AG04449 (cell line): ENCODE data around the gene ZBTB48.
A peak's percentile ranks its signal among the peaks of the same experiment; 100 is the strongest.

Experiments
- CTCF ChIA-PET: fragments of 350-600 bp; formaldehyde crosslinking; extraction: SDS; loops from one replicate; lab custom pipeline; 2021; ENCODE audit warnings: antibody characterized with exemption; lab: Yijun Ruan, JAX
- POLR2A ChIA-PET: fragments of 400-600, 350-600 bp; formaldehyde crosslinking; extraction: SDS; loops from one replicate; lab custom pipeline; 2020; ENCODE audit warnings: antibody characterized with exemption, inconsistent platforms; lab: Yijun Ruan, JAX
- DNase-seq: peaks from one replicate; pipeline ENCODE4 v3.0.0-alpha.2; 2010; ENCODE audit warnings: low read depth, low spot score
- H3K4me3 ChIP-seq: 2 replicates; pipeline ENCODE4 v1.5.1; 2011; ENCODE audit warnings: low read depth, mild to moderate bottlenecking, control low read depth, low read length
- TF ChIP-seq, protein P1 (sequence below): IDR thresholded peaks from one replicate; pipeline ENCODE4 v1.5.1; 2011; ENCODE audit warnings: mild to moderate bottlenecking, moderate library complexity, low read length, control low read depth, inconsistent platforms; ENCODE audit not compliant: insufficient read depth; ENCODE audit errors: missing control alignments

The ZBTB48 gene

DNA sequence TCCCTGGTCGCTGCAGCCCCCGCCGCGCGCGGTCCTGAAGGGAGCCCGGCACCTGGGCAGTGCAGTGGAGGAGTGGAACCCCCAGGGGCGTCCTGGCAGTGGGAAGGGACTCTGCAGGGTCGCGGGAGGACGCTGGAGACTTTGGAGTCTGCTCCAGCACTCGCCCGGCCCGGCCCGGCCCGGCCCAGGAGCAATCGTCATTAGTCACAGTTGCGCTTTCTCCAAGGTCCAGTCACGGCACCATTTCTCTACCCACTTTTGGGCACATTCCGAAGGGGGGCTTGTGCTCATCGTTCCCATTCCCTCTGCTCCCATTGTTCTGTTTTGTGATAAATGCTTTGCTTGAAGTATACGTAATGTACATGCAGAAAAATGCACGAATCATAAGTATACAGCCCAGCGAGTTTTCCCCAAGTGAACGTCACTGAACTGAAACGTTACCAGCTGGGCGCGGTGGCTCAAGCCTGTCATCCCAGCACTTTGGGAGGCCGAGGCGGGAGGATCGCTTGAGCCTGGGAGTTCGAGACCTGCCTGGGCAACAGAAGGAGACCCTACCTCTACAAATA is 45.9 kb downstream of the ZBTB48 start:
- ChIA-PET CTCF (interaction anchor here (1.2 to 3.5 kb wide), 3 partner anchors 9 to 71 kb away, joined by 3 to 17 read pairs (median 4); partner anchors contain the start of gene TAS1R1), POLR2A (no interaction called here)
- TF ChIP-seq, protein P1, sequence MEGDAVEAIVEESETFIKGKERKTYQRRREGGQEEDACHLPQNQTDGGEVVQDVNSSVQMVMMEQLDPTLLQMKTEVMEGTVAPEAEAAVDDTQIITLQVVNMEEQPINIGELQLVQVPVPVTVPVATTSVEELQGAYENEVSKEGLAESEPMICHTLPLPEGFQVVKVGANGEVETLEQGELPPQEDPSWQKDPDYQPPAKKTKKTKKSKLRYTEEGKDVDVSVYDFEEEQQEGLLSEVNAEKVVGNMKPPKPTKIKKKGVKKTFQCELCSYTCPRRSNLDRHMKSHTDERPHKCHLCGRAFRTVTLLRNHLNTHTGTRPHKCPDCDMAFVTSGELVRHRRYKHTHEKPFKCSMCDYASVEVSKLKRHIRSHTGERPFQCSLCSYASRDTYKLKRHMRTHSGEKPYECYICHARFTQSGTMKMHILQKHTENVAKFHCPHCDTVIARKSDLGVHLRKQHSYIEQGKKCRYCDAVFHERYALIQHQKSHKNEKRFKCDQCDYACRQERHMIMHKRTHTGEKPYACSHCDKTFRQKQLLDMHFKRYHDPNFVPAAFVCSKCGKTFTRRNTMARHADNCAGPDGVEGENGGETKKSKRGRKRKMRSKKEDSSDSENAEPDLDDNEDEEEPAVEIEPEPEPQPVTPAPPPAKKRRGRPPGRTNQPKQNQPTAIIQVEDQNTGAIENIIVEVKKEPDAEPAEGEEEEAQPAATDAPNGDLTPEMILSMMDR, result no peak
- DNase-seq, result no peak
- H3K4me3 ChIP-seq, result peak overlapping the region; percentile 70

DNA sequence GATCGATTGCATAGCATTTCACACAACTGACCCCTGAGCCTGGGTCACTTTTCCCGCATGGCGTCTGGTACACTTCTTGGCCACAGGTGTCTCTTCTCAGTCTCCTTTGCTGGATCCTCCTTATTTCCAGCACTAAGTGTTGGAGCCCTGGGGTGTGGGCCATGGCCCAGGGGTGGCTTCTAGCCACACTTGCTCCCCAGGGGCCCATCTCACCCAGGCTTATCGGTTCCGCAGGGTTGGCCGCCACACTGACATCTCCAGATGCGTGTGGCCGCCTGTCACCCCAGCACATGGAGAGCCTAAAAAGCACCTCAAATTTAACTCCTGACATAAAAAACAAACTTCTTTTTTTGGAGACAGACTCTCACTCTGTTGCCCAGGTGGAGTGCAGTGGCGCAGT is 47.2 kb downstream of the ZBTB48 start:
- ChIA-PET POLR2A (no interaction called here), CTCF (interaction anchor here (1.7 to 3.5 kb wide), 2 partner anchors 19 to 72 kb away, joined by 4 to 17 read pairs; partner anchors contain the start of gene TAS1R1)
- no peak for DNase-seq
- no peak overlapping the region for H3K4me3 ChIP-seq
- TF ChIP-seq, protein P1, result no peak

DNA sequence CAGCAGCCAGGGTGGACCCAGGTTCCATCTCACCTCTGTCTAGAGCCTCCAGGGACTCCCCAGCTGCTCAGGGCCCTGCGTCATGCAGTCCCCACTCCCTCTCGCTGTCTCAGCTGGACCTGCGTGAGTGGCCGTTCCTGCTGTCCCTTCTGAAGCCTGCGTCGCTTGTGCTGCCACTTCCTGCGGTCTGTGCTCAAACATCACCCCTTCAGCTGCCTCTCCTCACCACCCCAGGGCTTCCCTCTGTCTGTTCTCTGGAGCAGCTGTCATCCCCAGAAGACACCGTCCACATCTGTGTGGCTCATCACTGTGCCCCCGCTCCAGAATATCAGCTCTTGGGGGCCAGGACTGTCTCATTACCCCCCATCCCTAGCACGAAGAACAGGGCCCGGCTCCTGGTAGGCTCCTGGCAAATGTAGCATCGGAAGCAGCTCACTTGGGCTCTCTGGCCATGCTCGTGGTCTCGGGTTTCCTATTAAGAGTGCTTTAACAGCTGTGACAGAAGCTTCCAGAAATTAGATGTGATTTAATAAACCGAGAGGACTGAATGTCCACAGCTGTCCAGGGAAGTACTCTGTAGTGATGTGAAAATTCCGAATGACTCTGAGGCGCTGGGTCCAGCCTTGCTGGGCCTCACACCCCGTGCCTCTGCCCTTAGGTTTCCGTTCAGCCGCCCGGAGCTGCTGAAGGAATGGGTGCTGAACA is 48.2 kb downstream of the ZBTB48 start:
- TF ChIP-seq, protein P1, result no peak
- ChIA-PET POLR2A (no interaction called here), CTCF (interaction anchor here (1.1 to 3.5 kb wide), 2 partner anchors 18 to 27 kb away, joined by 3 to 17 read pairs; no protein-coding TSS in a partner anchor)
- H3K4me3 ChIP-seq, result no peak overlapping the region
- no peak for DNase-seq

DNA sequence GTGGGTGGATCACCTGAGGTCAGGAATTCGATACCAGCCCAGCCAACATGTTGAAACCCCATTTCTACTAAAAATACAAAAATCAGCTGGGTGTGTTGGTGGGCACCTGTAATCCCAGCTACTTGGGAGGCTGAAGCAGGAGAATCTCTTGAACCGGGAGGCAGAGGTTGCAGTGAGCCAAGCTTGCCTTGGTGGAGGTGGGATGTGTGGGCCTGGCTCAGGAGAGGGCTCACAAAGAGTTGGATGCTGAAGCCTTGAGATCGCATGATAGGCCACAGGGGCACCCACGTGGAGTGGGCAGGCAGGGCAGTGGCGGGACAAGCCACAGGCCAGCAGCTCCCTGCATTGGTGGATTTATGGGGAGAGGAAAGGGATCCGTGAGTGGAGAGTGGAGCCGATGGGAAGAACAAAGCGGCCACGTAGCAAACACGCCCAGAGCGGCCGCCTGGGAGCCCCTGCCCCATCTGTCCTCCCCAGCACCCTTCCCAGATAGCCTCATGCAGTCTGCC is 49.2 kb downstream of the ZBTB48 start:
- ChIA-PET CTCF (interaction anchor here (3.5 kb wide), 1 partner anchor 17 kb away, joined by 17 read pairs; no protein-coding TSS in a partner anchor), POLR2A (no interaction called here)
- no peak for DNase-seq
- H3K4me3 ChIP-seq, result no peak overlapping the region
- TF ChIP-seq, protein P1, result no peak

DNA sequence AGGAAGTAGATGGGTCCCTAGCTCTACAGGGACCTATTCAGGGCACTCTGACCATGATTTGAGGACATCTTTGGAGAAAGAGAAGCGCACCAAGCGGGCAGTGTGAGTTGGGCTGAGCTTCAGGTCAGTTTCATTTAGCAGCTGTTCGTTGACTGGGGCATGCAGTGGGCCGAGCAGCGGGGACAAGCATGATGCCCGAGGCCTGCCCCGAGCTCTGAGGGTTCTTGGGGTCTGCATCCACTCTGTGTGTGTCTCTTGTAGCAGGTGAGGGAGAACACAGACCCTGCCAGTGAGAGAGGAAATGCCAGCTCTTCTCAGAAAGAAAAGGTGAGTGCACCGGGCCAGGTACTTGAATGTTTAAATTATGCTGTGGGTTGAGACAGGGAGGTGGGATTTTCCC is 50.2 kb downstream of the ZBTB48 start:
- POLR2A ChIA-PET, result no interaction called here
- no peak for DNase-seq
- H3K4me3 ChIP-seq, result no peak overlapping the region
- TF ChIP-seq, protein P1, result no peak
- CTCF ChIA-PET, result interaction anchor here (0.9 to 1.4 kb wide), 2 partner anchors 15 to 75 kb away, joined by 3 to 4 read pairs; partner anchors contain the start of genes NOL9 and TAS1R1

DNA sequence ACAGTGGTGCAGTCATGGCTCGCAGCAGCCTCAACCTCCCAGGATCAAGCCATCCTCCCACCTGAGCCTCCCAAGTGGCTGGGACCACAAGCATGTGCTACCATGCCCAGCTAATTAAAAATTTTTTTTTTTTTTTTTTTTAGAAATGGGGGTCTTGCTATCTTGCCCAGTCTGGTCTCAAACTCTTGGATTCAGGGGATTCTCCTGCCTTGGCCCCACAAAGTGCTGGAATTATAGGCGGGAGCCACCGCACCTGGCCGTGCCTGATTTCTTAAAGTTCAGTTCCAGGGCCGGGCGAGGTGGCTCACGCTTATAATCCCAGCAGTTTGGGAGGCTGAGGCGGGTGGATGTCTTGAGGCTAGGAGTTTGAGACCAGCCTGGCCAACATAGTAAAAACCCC is 51.3 kb downstream of the ZBTB48 start:
- ChIA-PET POLR2A (no interaction called here), CTCF (interaction anchor here (1.4 to 7.6 kb wide), 2 partner anchors 15 to 76 kb away, joined by 4 to 69 read pairs; partner anchors contain the start of genes NOL9 and TAS1R1)
- no peak for DNase-seq
- TF ChIP-seq, protein P1, result no peak
- no peak overlapping the region for H3K4me3 ChIP-seq
